Effector CD8-positive, alpha-beta T cell (primary cell): ENCODE data around the gene TAS2R39.
"Not testable (repeated sequence)": the region's sequence is repeated elsewhere in the genome, so short reads cannot be mapped to it uniquely, and the experiment has no call there.

ENCODE experiments used
- DNase-seq: peaks from one replicate; lab custom pipeline; 2025; lab: John Stamatoyannopoulos, UW
- total RNA-seq, 4 experiments: gene quantifications; one replicate each; lab custom pipeline; 2026; lab: John Stamatoyannopoulos, UW

TAS2R39 gene
- 0 reads per million in 4 experiments for total RNA-seq

DNA sequence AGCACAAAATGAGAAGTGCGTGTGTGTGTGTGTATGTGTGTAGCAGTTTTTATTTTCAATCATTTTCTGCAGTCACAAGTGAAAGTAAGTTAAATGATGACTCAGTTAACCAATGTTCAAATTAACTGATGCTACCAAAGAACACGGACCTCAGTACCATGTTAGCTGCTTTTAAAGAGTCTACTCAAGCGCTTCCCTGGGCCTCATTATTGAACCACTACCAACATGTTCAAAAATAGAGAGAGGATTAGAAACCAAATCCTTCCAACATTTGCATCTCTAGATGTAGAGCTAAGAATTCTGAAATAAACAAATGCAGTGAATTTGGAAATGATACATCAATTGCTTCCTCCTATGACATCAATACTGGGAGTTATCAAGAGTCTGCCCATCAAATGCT lies at the start of gene TAS2R39:
Gene TAS2R39, plus strand, starts transcription at position 396 of the 400 bp plus-strand sequence. Its CDS starts 0 bp downstream, at position 396.
- DNase-seq = no peak

- DNase-seq = no peak
These were observed 36.1 kb upstream of the TAS2R39 start for GRCh38 chr7:143147070-143147469.

DNA sequence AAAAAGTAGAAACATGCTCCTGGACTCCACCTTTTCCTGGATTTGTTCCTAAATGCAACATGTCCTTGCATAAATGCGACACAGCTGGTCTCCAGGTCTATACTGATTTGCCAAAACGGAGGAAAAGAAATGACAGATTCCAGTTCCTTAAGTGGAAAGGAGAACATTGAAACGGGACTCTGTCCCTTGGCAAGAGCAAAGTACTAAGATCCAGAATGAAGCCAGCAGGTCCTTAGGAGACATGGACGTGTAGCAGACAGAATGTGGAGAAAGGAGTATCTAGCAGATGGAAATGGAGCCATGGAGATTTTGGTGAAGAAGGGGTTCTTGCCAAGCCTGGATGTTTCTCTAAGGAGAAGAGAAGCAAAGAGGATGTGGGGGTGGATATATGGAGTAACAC lies 35.2 kb upstream of the TAS2R39 start:
- DNase-seq = no peak

- DNase-seq = no peak
These were observed 34.6 kb upstream of the TAS2R39 start for GRCh38 chr7:143148651-143149050.

- DNase-seq = not testable (repeated sequence)
These were observed 32.5 kb upstream of the TAS2R39 start for GRCh38 chr7:143150696-143151095.

DNA sequence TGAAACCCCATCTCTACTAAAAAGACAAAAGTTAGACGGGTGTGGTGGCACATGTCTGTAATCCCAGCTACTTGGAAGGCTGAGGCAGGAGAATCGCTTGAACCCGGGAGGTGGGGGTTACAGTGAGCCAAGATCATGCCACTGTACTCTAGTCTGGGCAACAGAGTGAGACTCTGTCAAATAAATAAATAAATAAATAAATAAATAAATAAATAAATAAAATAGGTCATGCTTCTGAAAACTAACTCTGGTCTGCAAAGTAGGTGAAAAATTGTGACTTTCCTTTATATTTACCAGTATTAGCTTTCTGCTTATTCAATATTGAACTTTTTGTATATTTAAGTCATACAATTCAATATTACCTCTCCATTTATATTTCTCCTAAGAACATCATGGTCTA lies 24.6 kb upstream of the TAS2R39 start:
- not testable (repeated sequence) for DNase-seq

- no peak for DNase-seq
These were observed 11.5 kb upstream of the TAS2R39 start for GRCh38 chr7:143171697-143172096.

DNA sequence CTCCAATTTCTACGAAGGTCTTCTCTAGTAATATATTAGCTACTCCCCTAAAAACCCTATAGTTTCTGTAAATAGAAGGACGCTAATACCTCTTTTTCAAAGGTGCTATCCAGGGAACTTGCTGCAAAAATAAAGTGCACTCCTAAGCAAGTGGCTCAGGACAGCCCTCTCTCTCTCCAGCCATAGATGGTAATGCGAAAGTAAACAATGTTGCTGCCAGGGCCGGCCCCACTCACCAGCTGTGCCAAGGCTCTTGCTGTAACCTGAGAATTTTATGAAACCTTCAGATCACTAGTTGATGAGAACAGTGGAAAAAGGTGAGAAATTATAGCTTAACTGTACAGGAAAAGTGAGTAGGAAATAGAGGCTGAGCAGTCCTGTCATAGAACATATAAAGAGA lies 10.9 kb upstream of the TAS2R39 start:
- DNase-seq = no peak

GRCh38 chr7:143176128-143176527 lies 7.1 kb upstream of the TAS2R39 start:
- DNase-seq = no peak

DNA sequence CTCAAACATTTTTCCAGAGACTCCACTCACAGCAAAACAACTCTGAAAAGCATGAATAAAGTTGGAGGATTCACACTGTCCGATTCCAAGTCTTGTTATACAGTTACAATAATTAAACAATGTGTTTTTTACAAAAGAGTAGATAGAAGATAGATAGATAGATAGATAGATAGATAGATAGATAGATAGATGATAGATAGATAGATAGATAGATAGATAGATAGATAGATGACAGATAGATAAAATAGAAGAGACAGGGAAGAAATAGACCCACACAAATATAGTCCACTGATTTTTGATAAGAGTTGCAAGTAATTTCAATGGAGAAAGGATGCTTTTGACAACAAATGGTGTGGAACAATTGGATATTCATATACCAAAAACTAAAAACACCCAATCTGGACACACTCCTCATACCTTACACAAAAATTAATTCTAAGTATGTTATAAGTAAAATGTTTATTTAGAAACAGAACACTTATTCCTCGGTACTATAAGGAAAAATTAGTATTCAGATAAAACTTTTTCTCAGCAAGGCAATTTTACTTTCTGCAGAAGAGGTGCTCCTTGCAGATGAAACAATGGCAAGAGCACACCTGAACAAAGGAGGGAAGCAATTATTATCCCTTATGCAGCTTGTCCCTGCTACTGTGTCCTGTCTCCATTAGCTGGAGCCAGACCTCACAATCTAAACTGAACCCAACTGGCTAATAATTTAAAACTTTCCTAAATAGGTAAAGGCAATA lies 5.7 kb upstream of the TAS2R39 start:
- no peak for DNase-seq

GRCh38 chr7:143180771-143181170 lies 2.4 kb upstream of the TAS2R39 start:
- DNase-seq = not testable (repeated sequence)

- DNase-seq = no peak
These were observed 1.9 kb upstream of the TAS2R39 start for GRCh38 chr7:143181349-143181748.

DNA sequence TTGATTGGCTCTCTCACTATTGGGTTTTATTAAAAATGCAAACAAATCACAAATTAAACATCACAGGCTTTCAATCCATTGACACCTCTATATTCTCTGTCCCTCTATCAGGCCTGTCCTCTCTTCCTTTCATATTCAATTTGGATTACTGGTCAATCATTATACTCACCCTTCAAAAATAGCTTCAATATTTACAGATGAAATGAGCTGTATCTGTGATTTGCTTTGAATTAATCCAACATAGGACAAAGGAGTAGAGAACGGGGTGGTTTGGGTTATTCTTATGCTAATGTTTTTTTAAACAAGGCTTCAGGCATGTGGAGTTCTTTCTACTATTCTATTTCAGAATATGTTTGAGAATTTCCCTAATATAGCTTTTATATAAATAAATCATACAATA lies 2.3 kb downstream of the TAS2R39 start:
- DNase-seq = no peak

GRCh38 chr7:143188994-143189393 lies 5.8 kb downstream of the TAS2R39 start:
- DNase-seq = no peak

DNA sequence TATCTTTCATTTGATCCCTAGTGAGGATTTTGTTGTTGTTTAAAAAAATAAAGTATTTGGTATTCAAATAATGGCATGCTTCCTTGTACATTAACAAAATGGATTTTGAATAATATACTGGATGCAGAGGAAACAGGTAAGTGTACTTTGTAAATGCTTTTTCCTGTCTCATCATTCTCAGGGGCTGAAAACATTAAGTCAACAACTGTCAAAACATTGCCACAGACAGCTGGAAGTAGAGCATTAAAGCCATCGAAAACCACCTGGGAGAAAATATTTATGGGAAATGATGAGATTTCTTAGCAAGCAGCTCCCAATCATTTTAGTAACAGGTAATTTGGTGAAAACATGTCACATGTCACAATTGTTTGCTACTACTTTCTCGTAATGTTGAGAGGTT lies 10.7 kb downstream of the TAS2R39 start:
- DNase-seq = no peak

DNA sequence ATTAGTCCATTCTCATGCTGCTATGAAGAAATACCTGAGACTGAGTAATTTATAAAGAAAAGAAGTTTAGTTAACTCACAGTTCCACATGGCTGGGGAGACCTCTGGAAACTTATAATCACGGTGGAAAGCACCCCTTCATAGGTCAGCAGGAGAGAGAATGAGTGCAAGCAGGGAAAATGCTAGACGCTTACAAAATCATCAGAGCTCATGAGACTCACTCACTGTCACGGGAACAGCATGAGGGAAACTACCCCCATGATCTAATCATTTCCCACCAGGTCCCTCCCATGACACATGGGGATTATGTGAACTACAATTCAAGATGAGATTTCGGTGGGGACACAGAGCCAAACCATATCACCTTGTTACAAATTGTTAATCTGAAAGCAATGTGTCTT lies 15.8 kb downstream of the TAS2R39 start:
- no peak for DNase-seq

DNA sequence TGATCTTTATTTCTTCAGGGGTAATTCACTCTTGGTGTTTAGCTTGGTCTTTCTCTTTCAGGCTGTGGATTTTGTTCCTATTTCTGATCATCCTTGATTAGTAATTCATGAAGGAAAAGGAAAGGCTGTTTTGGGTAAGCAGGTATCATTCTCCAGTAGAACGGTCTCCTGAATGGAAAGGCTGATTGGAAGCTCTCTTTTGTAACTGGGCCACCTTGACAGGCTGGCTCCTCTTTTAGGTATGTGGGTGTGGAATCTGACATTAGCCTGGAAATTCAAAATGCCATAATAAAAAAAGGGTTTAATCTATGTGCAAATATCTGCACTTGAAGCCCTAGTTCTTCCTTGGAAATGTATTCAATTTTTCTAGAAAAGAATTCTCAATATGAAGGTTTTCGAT lies 18.9 kb downstream of the TAS2R39 start:
- DNase-seq = no peak

GRCh38 chr7:143203386-143203785 lies 20.2 kb downstream of the TAS2R39 start:
- no peak for DNase-seq

DNA sequence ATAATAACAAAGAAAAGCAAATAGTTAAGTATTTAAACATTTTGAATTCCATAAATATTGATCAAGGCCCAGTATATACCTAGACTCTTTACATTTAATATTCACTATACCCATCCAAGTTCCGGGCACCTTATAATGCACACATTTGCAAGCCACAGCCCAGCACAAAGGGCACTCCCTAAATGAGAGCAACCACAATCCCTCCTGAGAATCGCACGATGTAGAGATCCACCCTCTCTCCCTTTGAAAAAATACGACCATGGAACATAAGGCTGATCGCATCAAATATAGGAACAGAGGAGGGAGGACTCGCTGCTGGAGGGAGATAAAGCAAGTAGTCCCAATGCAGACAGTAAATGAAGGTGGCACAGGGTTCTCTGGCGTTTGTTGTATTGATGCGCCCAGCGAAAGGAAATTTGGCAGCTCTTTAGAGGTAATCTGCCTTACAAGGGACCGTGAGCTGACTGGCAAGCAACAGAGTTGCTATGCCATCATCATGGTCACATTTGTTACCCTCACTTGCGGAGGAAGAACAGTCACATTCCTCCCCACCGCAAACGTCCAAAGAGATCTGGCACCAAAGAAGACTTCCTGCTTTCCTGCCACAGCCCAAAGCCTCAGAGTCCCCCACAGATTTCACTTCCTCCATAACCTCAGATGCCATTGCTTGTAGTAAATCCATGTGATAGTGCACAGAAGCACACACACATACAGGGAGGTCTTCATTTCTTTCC lies 22.5 kb downstream of the TAS2R39 start:
- no peak for DNase-seq

DNA sequence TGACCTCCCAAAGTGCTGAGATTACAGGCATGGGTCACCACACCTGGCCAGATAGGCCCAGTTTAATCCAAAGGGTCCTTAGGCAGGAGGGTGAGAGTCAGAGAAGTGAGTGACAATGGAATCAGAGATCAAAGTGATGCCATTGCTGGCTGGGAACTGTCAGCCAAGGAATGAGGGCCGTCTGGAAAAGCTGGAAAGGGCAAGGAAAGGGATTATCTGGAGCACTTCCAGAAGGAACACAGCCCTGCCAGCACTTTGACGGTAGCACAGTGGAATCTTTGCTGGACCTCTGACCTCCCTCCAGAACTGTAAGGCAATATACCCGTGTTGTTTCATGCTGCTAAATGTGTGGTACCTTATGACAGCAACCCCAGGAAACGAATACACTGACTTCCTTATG lies 27.3 kb downstream of the TAS2R39 start:
- no peak for DNase-seq

GRCh38 chr7:143213478-143213877 lies 30.3 kb downstream of the TAS2R39 start:
- not testable (repeated sequence) for DNase-seq

DNA sequence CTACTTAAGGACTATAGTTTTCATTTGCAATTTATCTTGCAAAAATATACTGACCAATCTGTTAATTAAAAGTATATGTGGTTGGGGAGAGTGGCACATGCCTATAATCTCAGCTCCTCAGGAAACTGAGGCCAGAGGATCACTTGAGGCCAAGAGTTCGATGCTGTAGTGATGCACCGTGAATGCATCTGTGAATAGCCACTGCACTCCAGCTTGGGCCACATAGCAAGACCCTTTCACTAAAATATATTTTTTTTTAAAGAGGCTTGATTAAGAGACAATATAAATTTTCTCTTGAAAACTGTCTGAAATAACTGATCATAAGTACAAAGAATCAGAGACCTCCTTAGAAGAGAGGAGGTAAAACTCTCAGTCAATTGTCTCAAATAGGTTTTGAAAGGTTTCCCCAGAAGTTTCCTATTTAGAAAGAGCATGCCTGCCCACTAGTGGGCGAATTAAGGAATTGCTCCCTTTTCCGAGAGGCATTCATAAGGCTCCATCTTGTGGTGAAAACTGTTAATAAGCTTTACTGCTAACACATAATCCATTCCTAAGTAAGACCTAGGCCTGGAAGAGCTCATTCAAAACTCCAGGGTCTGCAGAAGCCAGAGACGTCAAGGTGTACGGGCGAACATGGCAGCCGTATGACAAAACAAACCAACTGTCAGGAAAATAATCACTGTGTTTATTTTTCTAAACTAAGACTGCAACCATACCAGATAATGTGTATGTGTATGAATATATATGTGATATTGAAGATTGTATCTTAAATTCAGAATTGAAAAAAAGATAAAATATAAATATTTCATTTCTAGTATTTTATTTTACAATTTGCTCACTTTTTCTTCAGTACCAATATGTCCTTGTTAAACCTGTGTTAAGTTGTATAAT lies 31.8 kb downstream of the TAS2R39 start:
- peak; percentile 37 for DNase-seq
